H1 (cell line): ENCODE measurements around the gene RGS9. TPM values are rescaled to one million over a fixed set of nuclear protein-coding genes. Genes with fewer than 3 reads are reported as not detected.

ENCODE experiments used
- BCL11A ChIP-seq, 2 experiments: IDR thresholded peaks; one replicate each; pipeline ENCODE4 v1.6.1; 2011; ENCODE audit warnings: low read depth in 2 of 2, low read length in 2 of 2, mild to moderate bottlenecking in 2 of 2
- BRCA1 ChIP-seq: IDR thresholded peaks from 2 replicates; pipeline ENCODE4 v1.6.1; 2012; ENCODE audit warnings: low read depth, low read length, improper control_type of control experiment
- CTBP2 ChIP-seq: IDR thresholded peaks from 2 replicates; pipeline ENCODE4 v1.7.0; 2011; ENCODE audit warnings: borderline replicate concordance, mild to moderate bottlenecking, moderate library complexity, mixed read lengths, low read length; ENCODE audit not compliant: insufficient read depth, insufficient read length
- GTF2F1 ChIP-seq: IDR thresholded peaks from 2 replicates; pipeline ENCODE4 v1.6.1; 2012; ENCODE audit warnings: low read depth, low read length, improper control_type of control experiment, borderline replicate concordance
- HDAC2 ChIP-seq, 2 experiments: fragments of 300-600 bp in 1 of 2; sonication (generic) in 1 of 2; IDR thresholded peaks; 2 replicates each; pipeline ENCODE4 v1.6.1; 2011 to 2012; ENCODE audit warnings: low read depth in 2 of 2, low read length in 2 of 2, mild to moderate bottlenecking in 2 of 2, moderate library complexity in 2 of 2, borderline replicate concordance in 1 of 2, inconsistent platforms in 1 of 2
- HDAC6 ChIP-seq: IDR thresholded peaks from one replicate; pipeline ENCODE4 v1.7.1; 2012; ENCODE audit warnings: low read depth, mild to moderate bottlenecking, inconsistent platforms, low read length, moderate library complexity
- SIRT6 ChIP-seq: IDR thresholded peaks from one replicate; pipeline ENCODE4 v1.7.1; 2012; ENCODE audit warnings: low read length, inconsistent platforms
- TAF1 ChIP-seq: IDR thresholded peaks from 2 replicates; pipeline ENCODE4 v1.6.1; 2011; ENCODE audit warnings: mild to moderate bottlenecking, low read depth, low read length
- TAF7 ChIP-seq: optimal IDR thresholded peaks from 2 replicates; pipeline ENCODE3; 2011; ENCODE audit warnings: low read depth, mild to moderate bottlenecking, inconsistent platforms, low read length, moderate library complexity, borderline replicate concordance
- TCF12 ChIP-seq: IDR thresholded peaks from 2 replicates; pipeline ENCODE4 v1.6.1; 2011; ENCODE audit warnings: low read depth, mild to moderate bottlenecking, low read length
- polyA plus RNA-seq, 7 experiments: library from polyadenylated mRNA; depleted of rRNA in 3 of 7; stranded (reverse) in 5 of 7; unstranded in 2 of 7; fragments of >200 nt in 5 of 7; fragments of 200-250 nt in 2 of 7; gene quantifications; 1 replicate in 5 of 7; 2 replicates in 1 of 7; 4 replicates in 1 of 7; pipeline versions ENCODE4 v1.2.1 to v1.2.3, GENCODE V29; 2011 to 2013; ENCODE audit warnings: missing spikeins in 2 of 7, mixed read lengths in 2 of 7
- total RNA-seq: library from RNA; stranded (reverse); fragmentation: NEBNext Ultra II Directional; extraction: Animal tissue kit (Norgen Biotek cat#: 25700); gene quantifications from 2 replicates; pipeline ENCODE4 v1.2.1, GENCODE V29; 2021
- TF ChIP-seq, protein P1 (sequence below): fragments of 300-600 bp; sonication (generic); IDR thresholded peaks from 2 replicates; pipeline ENCODE4 v1.7.1; 2012; ENCODE audit warnings: low read length, moderate library complexity, mild to moderate bottlenecking, inconsistent platforms; ENCODE audit not compliant: insufficient replicate concordance

Gene RGS9
- total and polyA plus RNA-seq, 2 of the 8 experiments (the other 6 are each of a cell fraction or from before 2014, with no cell fraction given) = 8.9 to 20.5 TPM

GRCh38 chr17:65227637-65228036 is 90.5 kb downstream of the RGS9 start (continued):
- TF ChIP-seq, protein P1, sequence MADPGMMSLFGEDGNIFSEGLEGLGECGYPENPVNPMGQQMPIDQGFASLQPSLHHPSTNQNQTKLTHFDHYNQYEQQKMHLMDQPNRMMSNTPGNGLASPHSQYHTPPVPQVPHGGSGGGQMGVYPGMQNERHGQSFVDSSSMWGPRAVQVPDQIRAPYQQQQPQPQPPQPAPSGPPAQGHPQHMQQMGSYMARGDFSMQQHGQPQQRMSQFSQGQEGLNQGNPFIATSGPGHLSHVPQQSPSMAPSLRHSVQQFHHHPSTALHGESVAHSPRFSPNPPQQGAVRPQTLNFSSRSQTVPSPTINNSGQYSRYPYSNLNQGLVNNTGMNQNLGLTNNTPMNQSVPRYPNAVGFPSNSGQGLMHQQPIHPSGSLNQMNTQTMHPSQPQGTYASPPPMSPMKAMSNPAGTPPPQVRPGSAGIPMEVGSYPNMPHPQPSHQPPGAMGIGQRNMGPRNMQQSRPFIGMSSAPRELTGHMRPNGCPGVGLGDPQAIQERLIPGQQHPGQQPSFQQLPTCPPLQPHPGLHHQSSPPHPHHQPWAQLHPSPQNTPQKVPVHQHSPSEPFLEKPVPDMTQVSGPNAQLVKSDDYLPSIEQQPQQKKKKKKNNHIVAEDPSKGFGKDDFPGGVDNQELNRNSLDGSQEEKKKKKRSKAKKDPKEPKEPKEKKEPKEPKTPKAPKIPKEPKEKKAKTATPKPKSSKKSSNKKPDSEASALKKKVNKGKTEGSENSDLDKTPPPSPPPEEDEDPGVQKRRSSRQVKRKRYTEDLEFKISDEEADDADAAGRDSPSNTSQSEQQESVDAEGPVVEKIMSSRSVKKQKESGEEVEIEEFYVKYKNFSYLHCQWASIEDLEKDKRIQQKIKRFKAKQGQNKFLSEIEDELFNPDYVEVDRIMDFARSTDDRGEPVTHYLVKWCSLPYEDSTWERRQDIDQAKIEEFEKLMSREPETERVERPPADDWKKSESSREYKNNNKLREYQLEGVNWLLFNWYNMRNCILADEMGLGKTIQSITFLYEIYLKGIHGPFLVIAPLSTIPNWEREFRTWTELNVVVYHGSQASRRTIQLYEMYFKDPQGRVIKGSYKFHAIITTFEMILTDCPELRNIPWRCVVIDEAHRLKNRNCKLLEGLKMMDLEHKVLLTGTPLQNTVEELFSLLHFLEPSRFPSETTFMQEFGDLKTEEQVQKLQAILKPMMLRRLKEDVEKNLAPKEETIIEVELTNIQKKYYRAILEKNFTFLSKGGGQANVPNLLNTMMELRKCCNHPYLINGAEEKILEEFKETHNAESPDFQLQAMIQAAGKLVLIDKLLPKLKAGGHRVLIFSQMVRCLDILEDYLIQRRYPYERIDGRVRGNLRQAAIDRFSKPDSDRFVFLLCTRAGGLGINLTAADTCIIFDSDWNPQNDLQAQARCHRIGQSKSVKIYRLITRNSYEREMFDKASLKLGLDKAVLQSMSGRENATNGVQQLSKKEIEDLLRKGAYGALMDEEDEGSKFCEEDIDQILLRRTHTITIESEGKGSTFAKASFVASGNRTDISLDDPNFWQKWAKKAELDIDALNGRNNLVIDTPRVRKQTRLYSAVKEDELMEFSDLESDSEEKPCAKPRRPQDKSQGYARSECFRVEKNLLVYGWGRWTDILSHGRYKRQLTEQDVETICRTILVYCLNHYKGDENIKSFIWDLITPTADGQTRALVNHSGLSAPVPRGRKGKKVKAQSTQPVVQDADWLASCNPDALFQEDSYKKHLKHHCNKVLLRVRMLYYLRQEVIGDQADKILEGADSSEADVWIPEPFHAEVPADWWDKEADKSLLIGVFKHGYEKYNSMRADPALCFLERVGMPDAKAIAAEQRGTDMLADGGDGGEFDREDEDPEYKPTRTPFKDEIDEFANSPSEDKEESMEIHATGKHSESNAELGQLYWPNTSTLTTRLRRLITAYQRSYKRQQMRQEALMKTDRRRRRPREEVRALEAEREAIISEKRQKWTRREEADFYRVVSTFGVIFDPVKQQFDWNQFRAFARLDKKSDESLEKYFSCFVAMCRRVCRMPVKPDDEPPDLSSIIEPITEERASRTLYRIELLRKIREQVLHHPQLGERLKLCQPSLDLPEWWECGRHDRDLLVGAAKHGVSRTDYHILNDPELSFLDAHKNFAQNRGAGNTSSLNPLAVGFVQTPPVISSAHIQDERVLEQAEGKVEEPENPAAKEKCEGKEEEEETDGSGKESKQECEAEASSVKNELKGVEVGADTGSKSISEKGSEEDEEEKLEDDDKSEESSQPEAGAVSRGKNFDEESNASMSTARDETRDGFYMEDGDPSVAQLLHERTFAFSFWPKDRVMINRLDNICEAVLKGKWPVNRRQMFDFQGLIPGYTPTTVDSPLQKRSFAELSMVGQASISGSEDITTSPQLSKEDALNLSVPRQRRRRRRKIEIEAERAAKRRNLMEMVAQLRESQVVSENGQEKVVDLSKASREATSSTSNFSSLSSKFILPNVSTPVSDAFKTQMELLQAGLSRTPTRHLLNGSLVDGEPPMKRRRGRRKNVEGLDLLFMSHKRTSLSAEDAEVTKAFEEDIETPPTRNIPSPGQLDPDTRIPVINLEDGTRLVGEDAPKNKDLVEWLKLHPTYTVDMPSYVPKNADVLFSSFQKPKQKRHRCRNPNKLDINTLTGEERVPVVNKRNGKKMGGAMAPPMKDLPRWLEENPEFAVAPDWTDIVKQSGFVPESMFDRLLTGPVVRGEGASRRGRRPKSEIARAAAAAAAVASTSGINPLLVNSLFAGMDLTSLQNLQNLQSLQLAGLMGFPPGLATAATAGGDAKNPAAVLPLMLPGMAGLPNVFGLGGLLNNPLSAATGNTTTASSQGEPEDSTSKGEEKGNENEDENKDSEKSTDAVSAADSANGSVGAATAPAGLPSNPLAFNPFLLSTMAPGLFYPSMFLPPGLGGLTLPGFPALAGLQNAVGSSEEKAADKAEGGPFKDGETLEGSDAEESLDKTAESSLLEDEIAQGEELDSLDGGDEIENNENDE = no peak
- TF ChIP-seq BRCA1 (no peak), SIRT6 (no peak), TAF1 (no peak), TAF7 (no peak), BCL11A (IDR thresholded peaks at IDR 0.05; ENCODE audit: low read depth in 2 of 2, low read length in 2 of 2) (no peak), CTBP2 (no peak), GTF2F1 (no peak), HDAC2 (IDR thresholded peaks at IDR 0.05; ENCODE audit: borderline replicate concordance in 1 of 2, low read depth in 2 of 2, low read length in 2 of 2) (no peak), HDAC6 (no peak), TCF12 (no peak)
